CD14-positive monocyte (primary cell): ENCODE data around the gene TEAD1. TPM values are rescaled to one million over a fixed set of nuclear protein-coding genes. Genes with fewer than 3 reads are reported as not detected.

Experiments
- DNase-seq, 3 donors: peaks; one replicate each; pipeline ENCODE4 v3.0.0-alpha.2; 2011 to 2022
- H2AFZ ChIP-seq: 2 replicates; pipeline ENCODE4 v1.6.0; 2012; ENCODE audit warnings: mild to moderate bottlenecking, low read depth, low read length, inconsistent platforms; ENCODE audit not compliant: insufficient read depth, poor library complexity, severe bottlenecking
- H3K27ac ChIP-seq, 2 donors: 1 replicate in 1 of 2; 2 replicates in 1 of 2; pipeline ENCODE4 v1.5.1; 2012 to 2013; ENCODE audit warnings: low read length in 2 of 2, control low read depth in 1 of 2, inconsistent platforms in 1 of 2, low read depth in 1 of 2, mild to moderate bottlenecking in 1 of 2
- H3K27me3 ChIP-seq, 2 donors: one replicate each; pipeline versions ENCODE4 v1.6.0 to v1.6.1; 2011 to 2013; ENCODE audit warnings: low read length in 2 of 2; ENCODE audit not compliant: control insufficient read depth in 2 of 2, insufficient read depth in 2 of 2
- H3K36me3 ChIP-seq, 2 donors: replicated peaks in 1 of 2; 1 replicate in 1 of 2; 2 replicates in 1 of 2; pipeline versions ENCODE4 v1.5.1 to v1.6.1; 2012 to 2013; ENCODE audit warnings: low read length in 2 of 2, control low read depth in 1 of 2, inconsistent platforms in 1 of 2, mild to moderate bottlenecking in 1 of 2; ENCODE audit not compliant: insufficient read depth in 2 of 2, control insufficient read depth in 1 of 2
- H3K4me1 ChIP-seq, 2 donors: 1 replicate in 1 of 2; 2 replicates in 1 of 2; pipeline versions ENCODE4 v1.5.1 to v1.6.1; 2012 to 2013; ENCODE audit warnings: low read length in 2 of 2, control low read depth in 1 of 2, inconsistent platforms in 1 of 2, mild to moderate bottlenecking in 1 of 2, moderate library complexity in 1 of 2; ENCODE audit not compliant: insufficient read depth in 2 of 2, control insufficient read depth in 1 of 2
- H3K4me2 ChIP-seq: replicated peaks from 2 replicates; pipeline ENCODE3; 2012; ENCODE audit warnings: low read length, moderate library complexity, mild to moderate bottlenecking; ENCODE audit not compliant: poor library complexity, severe bottlenecking; ENCODE audit errors: extremely low read depth
- H3K4me3 ChIP-seq, 3 experiments: fragments of 200-600 bp in 1 of 3; sonication (generic) in 1 of 3; replicated peaks in 1 of 3; 1 replicate in 2 of 3; 2 replicates in 1 of 3; pipeline ENCODE4 v1.5.1; 2011 to 2013; ENCODE audit warnings: low read length in 3 of 3, mild to moderate bottlenecking in 3 of 3, control low read depth in 2 of 3, low read depth in 2 of 3, inconsistent platforms in 1 of 3, moderate library complexity in 1 of 3
- H3K79me2 ChIP-seq: 2 replicates; pipeline ENCODE4 v1.6.0; 2012; ENCODE audit warnings: mild to moderate bottlenecking, control low read depth, inconsistent platforms, low read length, moderate library complexity; ENCODE audit not compliant: insufficient read depth
- H3K9ac ChIP-seq: 2 replicates; pipeline ENCODE4 v1.6.0; 2017; ENCODE audit warnings: low read length, mild to moderate bottlenecking; ENCODE audit not compliant: insufficient read depth, poor library complexity, severe bottlenecking
- H3K9me3 ChIP-seq, 2 donors: replicated peaks in 1 of 2; 1 replicate in 1 of 2; 2 replicates in 1 of 2; pipeline versions ENCODE4 v1.5.1 to v1.6.1; 2012 to 2013; ENCODE audit warnings: low read length in 2 of 2, control low read depth in 1 of 2; ENCODE audit not compliant: control insufficient read depth in 1 of 2, insufficient read depth in 1 of 2
- H4K20me1 ChIP-seq: 2 replicates; pipeline ENCODE4 v1.6.0; 2012; ENCODE audit warnings: mild to moderate bottlenecking, low read length, control low read depth, moderate library complexity; ENCODE audit not compliant: insufficient read depth
- H3K27ac Mint-ChIP-seq, 7 donors: one replicate each; pipeline ENCODE4 v1.8.0; 2020; ENCODE audit warnings: mild to moderate bottlenecking in 7 of 7, mixed read lengths in 7 of 7, moderate library complexity in 6 of 7, inconsistent platforms in 2 of 7
- H3K27me3 Mint-ChIP-seq, 3 donors: one replicate each; pipeline ENCODE4 v1.8.0; 2021 to 2022; ENCODE audit warnings: low read depth in 3 of 3, mild to moderate bottlenecking in 3 of 3, mixed read lengths in 3 of 3, moderate library complexity in 3 of 3, inconsistent platforms in 1 of 3
- H3K36me3 Mint-ChIP-seq, 2 donors: one replicate each; pipeline ENCODE4 v1.8.0; 2020; ENCODE audit warnings: mixed read lengths in 2 of 2, inconsistent platforms in 1 of 2, mild to moderate bottlenecking in 1 of 2
- H3K4me1 Mint-ChIP-seq: one replicate; pipeline ENCODE4 v1.8.0; 2020; ENCODE audit warnings: mild to moderate bottlenecking, mixed read lengths
- H3K4me3 Mint-ChIP-seq, 2 donors: one replicate each; pipeline ENCODE4 v1.8.0; 2020; ENCODE audit warnings: mild to moderate bottlenecking in 2 of 2, mixed read lengths in 2 of 2, moderate library complexity in 1 of 2
- H3K9me3 Mint-ChIP-seq, 7 donors: one replicate each; pipeline ENCODE4 v1.8.0; 2020 to 2022; ENCODE audit warnings: mixed read lengths in 7 of 7, mild to moderate bottlenecking in 6 of 7, moderate library complexity in 6 of 7, inconsistent platforms in 2 of 7
- CTCF ChIP-seq: fragments of 200-600 bp; IDR thresholded peaks from one replicate; pipeline ENCODE4 v1.8.0; 2022; ENCODE audit warnings: antibody characterized with exemption, mild to moderate bottlenecking
- WGBS: methylation state at CpG from one replicate; pipeline ENCODE4 v1.1.5; 2013; ENCODE audit warnings: missing lambda C conversion rate; ENCODE audit not compliant: insufficient coverage; 5-methylcytosine and 5-hydroxymethylcytosine counted together
- intact Hi-C, 2 donors: fragments of 100-400 bp; cut with micrococcal nuclease; formaldehyde crosslinking; loops; one replicate each; pipeline versions ENCODE4 v1.15.0 to v1.15.1; 2023
- polyA plus RNA-seq, 3 donors: library from polyadenylated mRNA; depleted of rRNA in 1 of 3; unstranded in 2 of 3; stranded (reverse) in 1 of 3; fragments of 300-500 nt in 2 of 3; fragments of >200 nt in 1 of 3; fragmentation: Illumina TruSeq in 2 of 3; gene quantifications; 1 replicate in 2 of 3; 2 replicates in 1 of 3; pipeline ENCODE4 v1.2.3, GENCODE V29; 2012 to 2021

Gene TEAD1
- polyA plus RNA-seq, 3 donors = not detected

- Histone ChIP-seq H3K79me2 (no peaks in the 10 kb centered on the region), H3K9me3 (no peaks in the 10 kb centered on the region), H3K27ac (no peak overlapping the region), H2AFZ (no peak overlapping the region), H4K20me1 (no peaks in the 10 kb centered on the region), H3K36me3 (no peaks in the 10 kb centered on the region), H3K27me3 (no peaks in the 10 kb centered on the region), H3K4me3 (no peak overlapping the region), H3K4me1 (no peaks in the 10 kb centered on the region), H3K4me2 (no peak overlapping the region), H3K9ac (no peak overlapping the region)
- peaks cover 2 to 7% (median 2%) of the 10 kb centered on the region in 3 donors for H3K27me3 Mint-ChIP-seq
- no peaks in the 10 kb centered on the region for H3K36me3 Mint-ChIP-seq
- TF ChIP-seq CTCF = no peak
- DNase-seq = no peak
- H3K4me1 Mint-ChIP-seq = no peaks in the 10 kb centered on the region
- intact Hi-C loops = no loop called here
- no peak overlapping the region for H3K27ac Mint-ChIP-seq
- peaks cover 0 to 3% (median 0%) of the 10 kb centered on the region in 7 donors for H3K9me3 Mint-ChIP-seq
- WGBS = no CpG with 5 or more reads among the region's 1 CpG
- no peak overlapping the region for H3K4me3 Mint-ChIP-seq
These were observed 114.8 kb downstream of the TEAD1 start for GRCh38 chr11:12789054-12789453.

GRCh38 chr11:12789596-12790215 lies 115.5 kb downstream of the TEAD1 start:
- WGBS = 89% methylated on average over 9 of the region's 9 CpGs
- no peaks in the 10 kb centered on the region for H3K79me2 ChIP-seq
- no peak overlapping the region for H3K27ac Mint-ChIP-seq

More at GRCh38 chr11:12789596-12790215, 115.5 kb downstream of the TEAD1 start:
- no peak overlapping the region for H3K9ac ChIP-seq
- H3K4me3 ChIP-seq = no peak overlapping the region
- H3K4me3 Mint-ChIP-seq = no peak overlapping the region
- peaks cover 2 to 6% (median 2%) of the 10 kb centered on the region in 3 donors for H3K27me3 Mint-ChIP-seq
- no peaks in the 10 kb centered on the region for H3K36me3 Mint-ChIP-seq
- no peaks in the 10 kb centered on the region for H4K20me1 ChIP-seq
- no peaks in the 10 kb centered on the region for H3K4me1 ChIP-seq
- H3K9me3 Mint-ChIP-seq = peaks cover 0 to 3% (median 0%) of the 10 kb centered on the region in 7 donors
- TF ChIP-seq CTCF = no peak
- no peak overlapping the region for H3K27ac ChIP-seq
- H3K9me3 ChIP-seq = no peaks in the 10 kb centered on the region
- H3K36me3 ChIP-seq = no peaks in the 10 kb centered on the region
- H3K27me3 ChIP-seq = no peaks in the 10 kb centered on the region
- no peak overlapping the region for H2AFZ ChIP-seq
- intact Hi-C loops = no loop called here
- H3K4me2 ChIP-seq = no peak overlapping the region
- no peak for DNase-seq
- H3K4me1 Mint-ChIP-seq = no peaks in the 10 kb centered on the region
